Breast epithelium (tissue), 3 donors: Measurements from ENCODE around the gene TRAF3IP1.

Experiments
- CTCF ChIP-seq, 3 donors: fragments of 450-650 bp; IDR thresholded peaks; one replicate each; pipeline ENCODE4 v1.5.1; 2016 to 2017; ENCODE audit warnings: antibody characterized with exemption in 3 of 3, mild to moderate bottlenecking in 3 of 3, moderate library complexity in 3 of 3
- POLR2AphosphoS5 ChIP-seq, 3 donors: sonication (generic); formaldehyde crosslinking; IDR thresholded peaks; one replicate each; pipeline ENCODE4 v1.6.1; 2017; ENCODE audit warnings: antibody characterized with exemption in 3 of 3

- TF ChIP-seq POLR2AphosphoS5 (IDR thresholded peaks at IDR 0.05) (peak in 2 of 3 donors; percentile 42 to 47), CTCF (IDR thresholded peaks at IDR 0.05) (no peak)
Measured at GRCh38 chr2:238426568-238427434, 106.5 kb downstream of the TRAF3IP1 start, which contains the start of gene ASB1.
